ENCODE results near the gene KCNMB3.

The KCNMB3 gene

DNA sequence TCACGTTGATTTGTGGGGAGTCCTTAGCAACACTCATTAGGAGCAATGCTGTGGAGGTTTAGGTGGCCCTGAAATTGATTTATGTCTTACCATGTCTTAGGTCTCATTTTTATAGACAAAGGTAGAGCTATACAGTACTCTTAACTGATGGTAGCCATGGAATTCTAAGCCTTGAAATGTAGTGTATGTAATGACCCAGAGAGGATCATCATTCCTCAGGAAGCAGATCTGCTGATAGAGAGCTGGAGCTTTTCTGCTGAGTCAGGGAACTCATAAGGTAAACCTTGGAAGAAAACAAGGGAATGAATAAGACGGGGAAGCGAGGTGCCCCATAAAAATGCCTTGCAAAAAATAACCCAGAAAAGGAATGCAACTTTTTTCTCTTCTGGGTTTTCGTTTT lies 37.9 kb upstream of the KCNMB3 start:
- POLR2A ChIA-PET: no interaction called here
- CTCF ChIA-PET: no interaction called here

DNA sequence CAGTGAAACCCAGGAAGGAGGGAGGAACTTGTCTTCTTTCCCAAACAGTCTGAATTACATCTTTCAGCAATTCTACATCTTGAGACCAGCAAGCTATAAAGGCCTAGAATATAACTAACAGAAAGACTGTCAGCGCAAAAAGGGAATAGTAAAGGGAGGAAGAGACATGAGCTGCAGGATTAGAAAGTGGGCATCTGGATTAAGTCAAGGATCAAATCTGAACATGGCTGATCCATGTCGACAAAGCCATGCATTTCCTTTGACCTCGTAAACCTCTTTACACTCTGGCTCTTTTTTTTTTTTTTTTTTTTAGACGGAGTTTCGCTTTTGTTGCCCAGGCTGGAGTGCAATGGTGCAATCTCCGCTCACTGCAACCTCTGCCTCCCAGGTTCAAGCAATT lies 35.4 kb upstream of the KCNMB3 start:
- H3K36me3 ChIP-seq (ENCODE audit: control insufficient read depth in 4 of 4, insufficient read depth in 4 of 4, low read length in 3 of 4): no peaks in the 10 kb centered on the region
- ChIA-PET POLR2A (no interaction called here), CTCF (no interaction called here)
- DNase-seq: no peak
- H3K4me1 ChIP-seq (ENCODE audit: control extremely low read depth in 1 of 4, control insufficient read depth in 4 of 4, insufficient read depth in 4 of 4, low read length in 3 of 4): no peaks in the 10 kb centered on the region
- 100% methylated on average over 3 of the region's 6 CpGs for WGBS (ENCODE audit: insufficient coverage)
- H3K27me3 ChIP-seq (replicated peaks in 2 of 5; ENCODE audit: control insufficient read depth in 4 of 5, insufficient read depth in 5 of 5, low read length in 4 of 5): no peaks in the 10 kb centered on the region
- no peak overlapping the region for H3K4me3 ChIP-seq (ENCODE audit: control insufficient read depth in 1 of 7, extremely low read depth in 1 of 7, insufficient read depth in 4 of 7, low read depth in 2 of 7, low read length in 6 of 7)
- no peak overlapping the region for H3K27ac ChIP-seq (ENCODE audit: insufficient read depth in 1 of 2, low read depth in 1 of 2, low read length in 2 of 2, poor library complexity in 1 of 2, severe bottlenecking in 2 of 2)
- no peaks in the 10 kb centered on the region for H3K9me3 ChIP-seq (ENCODE audit: control extremely low read depth in 1 of 5, control insufficient read depth in 4 of 5, insufficient read depth in 2 of 5, low read depth in 1 of 5, low read length in 4 of 5)

More for the DNA sequence above, 37.9 kb upstream of the KCNMB3 start:
- Histone ChIP-seq H3K27me3 (replicated peaks in 2 of 5; ENCODE audit: control insufficient read depth in 4 of 5, insufficient read depth in 5 of 5, low read length in 4 of 5) (no peaks in the 10 kb centered on the region), H3K4me3 (ENCODE audit: control insufficient read depth in 1 of 7, extremely low read depth in 1 of 7, insufficient read depth in 4 of 7, low read depth in 2 of 7, low read length in 6 of 7) (no peak overlapping the region), H3K36me3 (ENCODE audit: control insufficient read depth in 4 of 4, insufficient read depth in 4 of 4, low read length in 3 of 4) (no peaks in the 10 kb centered on the region), H3K27ac (ENCODE audit: insufficient read depth in 1 of 2, low read depth in 1 of 2, low read length in 2 of 2, poor library complexity in 1 of 2, severe bottlenecking in 2 of 2) (no peak overlapping the region), H3K4me1 (ENCODE audit: control extremely low read depth in 1 of 4, control insufficient read depth in 4 of 4, insufficient read depth in 4 of 4, low read length in 3 of 4) (no peaks in the 10 kb centered on the region), H3K9me3 (ENCODE audit: control extremely low read depth in 1 of 5, control insufficient read depth in 4 of 5, insufficient read depth in 2 of 5, low read depth in 1 of 5, low read length in 4 of 5) (no peaks in the 10 kb centered on the region)
- no peak for DNase-seq
- WGBS (ENCODE audit: insufficient coverage): 100% methylated on average over 3 of the region's 4 CpGs

DNA sequence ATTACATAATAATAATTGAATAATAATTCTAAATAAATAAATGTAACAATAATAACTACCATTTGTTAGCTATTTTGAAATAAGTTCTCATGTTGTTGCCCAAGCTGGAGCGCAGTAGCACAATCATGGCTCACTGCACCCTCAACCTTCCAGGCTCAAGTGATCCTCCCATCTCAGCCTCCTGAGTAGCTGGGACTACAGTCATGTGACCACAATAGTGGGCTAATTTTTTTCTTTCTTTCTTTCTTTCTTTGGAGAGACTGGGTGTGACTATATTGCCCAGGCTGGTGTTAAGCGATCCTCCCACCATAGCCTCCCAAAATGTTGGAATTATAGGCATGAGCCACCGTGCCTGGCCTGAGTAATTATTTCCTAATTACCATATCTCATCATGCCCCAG lies 30.9 kb upstream of the KCNMB3 start:
- CTCF ChIA-PET: interaction anchor here (0.6 to 1.6 kb wide), 3 partner anchors 15 to 44 kb away, joined by 3 to 4 read pairs (median 4); no protein-coding TSS in a partner anchor
- Histone ChIP-seq H3K4me1 (ENCODE audit: control extremely low read depth in 1 of 4, control insufficient read depth in 4 of 4, insufficient read depth in 4 of 4, low read length in 3 of 4) (no peaks in the 10 kb centered on the region), H3K36me3 (ENCODE audit: control insufficient read depth in 4 of 4, insufficient read depth in 4 of 4, low read length in 3 of 4) (no peaks in the 10 kb centered on the region), H3K27me3 (replicated peaks in 2 of 5; ENCODE audit: control insufficient read depth in 4 of 5, insufficient read depth in 5 of 5, low read length in 4 of 5) (no peaks in the 10 kb centered on the region), H3K4me3 (ENCODE audit: control insufficient read depth in 1 of 7, extremely low read depth in 1 of 7, insufficient read depth in 4 of 7, low read depth in 2 of 7, low read length in 6 of 7) (no peak overlapping the region), H3K27ac (ENCODE audit: insufficient read depth in 1 of 2, low read depth in 1 of 2, low read length in 2 of 2, poor library complexity in 1 of 2, severe bottlenecking in 2 of 2) (no peak overlapping the region), H3K9me3 (ENCODE audit: control extremely low read depth in 1 of 5, control insufficient read depth in 4 of 5, insufficient read depth in 2 of 5, low read depth in 1 of 5, low read length in 4 of 5) (no peaks in the 10 kb centered on the region)
- 95% methylated on average over 3 of the region's 3 CpGs for whole genome bisulfite sequencing (ENCODE audit: insufficient coverage)
- POLR2A ChIA-PET: no interaction called here
- DNase-seq: no peak

DNA sequence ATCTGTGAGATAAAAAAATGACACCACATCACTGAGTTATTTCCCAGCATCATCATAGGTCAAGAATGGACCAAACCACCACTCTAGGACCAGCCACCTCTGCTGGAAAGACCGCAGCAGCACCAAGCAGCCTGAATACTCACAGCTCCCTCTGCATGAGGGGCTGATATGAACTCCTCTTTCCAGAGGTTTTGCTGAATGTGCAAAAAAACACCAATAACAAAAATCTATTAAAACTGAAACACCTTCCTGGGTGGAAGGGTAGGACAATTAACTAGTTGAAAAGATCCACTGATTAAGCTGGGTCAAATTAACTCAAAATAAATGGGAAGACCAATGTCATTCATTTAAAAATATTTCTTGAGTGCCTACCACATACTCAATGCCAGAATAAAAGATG lies 28.9 kb upstream of the KCNMB3 start:
- CTCF ChIA-PET: interaction anchor here (1.1 to 1.3 kb wide), 3 partner anchors 9 to 270 kb away, joined by 3 to 4 read pairs (median 3); no protein-coding TSS in a partner anchor
- no CpG with 5 or more reads among the region's 1 CpG for WGBS (ENCODE audit: insufficient coverage)
- no peak overlapping the region for H3K4me3 ChIP-seq (ENCODE audit: control insufficient read depth in 1 of 7, extremely low read depth in 1 of 7, insufficient read depth in 4 of 7, low read depth in 2 of 7, low read length in 6 of 7)
- DNase-seq: no peak
- H3K9me3 ChIP-seq (ENCODE audit: control extremely low read depth in 1 of 5, control insufficient read depth in 4 of 5, insufficient read depth in 2 of 5, low read depth in 1 of 5, low read length in 4 of 5): no peaks in the 10 kb centered on the region
- no peaks in the 10 kb centered on the region for H3K36me3 ChIP-seq (ENCODE audit: control insufficient read depth in 4 of 4, insufficient read depth in 4 of 4, low read length in 3 of 4)
- H3K27ac ChIP-seq (ENCODE audit: insufficient read depth in 1 of 2, low read depth in 1 of 2, low read length in 2 of 2, poor library complexity in 1 of 2, severe bottlenecking in 2 of 2): no peak overlapping the region
- H3K27me3 ChIP-seq (replicated peaks in 2 of 5; ENCODE audit: control insufficient read depth in 4 of 5, insufficient read depth in 5 of 5, low read length in 4 of 5): no peaks in the 10 kb centered on the region
- no peaks in the 10 kb centered on the region for H3K4me1 ChIP-seq (ENCODE audit: control extremely low read depth in 1 of 4, control insufficient read depth in 4 of 4, insufficient read depth in 4 of 4, low read length in 3 of 4)
- POLR2A ChIA-PET: no interaction called here

DNA sequence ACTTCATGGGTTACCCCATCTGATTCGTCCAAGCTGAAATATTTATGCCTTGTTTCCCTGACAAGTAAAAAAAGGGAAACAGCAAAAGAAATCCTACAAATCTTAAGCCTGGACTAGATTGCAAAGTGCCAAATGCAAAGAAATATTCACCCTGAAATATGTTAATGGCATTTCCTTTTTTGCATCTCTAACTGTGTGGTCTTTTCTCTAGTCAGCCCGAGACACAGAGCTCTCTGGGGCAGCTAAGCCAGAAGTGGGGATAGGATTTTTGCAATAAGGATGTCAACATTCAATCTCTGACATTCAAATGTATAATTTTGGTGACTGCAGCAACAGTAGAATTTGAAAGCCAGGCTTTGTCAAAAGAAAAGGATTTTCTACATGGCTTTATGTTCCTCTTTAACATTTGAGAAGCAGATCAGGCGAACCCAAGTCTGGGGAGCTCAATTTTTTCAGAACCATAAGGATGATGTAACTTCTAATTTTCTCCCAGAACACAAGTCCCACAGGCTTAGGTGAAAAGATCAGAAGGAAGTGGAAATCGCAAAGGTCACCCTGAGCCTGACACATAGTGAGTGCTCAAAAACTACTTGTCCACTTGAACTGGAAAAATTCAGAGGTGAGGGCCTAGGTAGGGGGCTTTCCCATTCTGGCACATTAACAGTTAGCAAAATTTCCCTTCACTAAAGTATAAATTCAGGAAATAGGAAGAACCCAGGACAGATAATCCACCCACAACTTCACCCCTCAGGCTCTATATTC lies 28.2 kb upstream of the KCNMB3 start:
- H3K27me3 ChIP-seq (replicated peaks in 2 of 5; ENCODE audit: control insufficient read depth in 4 of 5, insufficient read depth in 5 of 5, low read length in 4 of 5): no peaks in the 10 kb centered on the region
- WGBS (ENCODE audit: insufficient coverage): 57% methylated on average over 2 of the region's 4 CpGs
- ChIA-PET CTCF (interaction anchor here (1.1 kb wide), 1 partner anchor 264 kb away, joined by 3 read pairs; no protein-coding TSS in a partner anchor), POLR2A (no interaction called here)
- no peaks in the 10 kb centered on the region for H3K4me1 ChIP-seq (ENCODE audit: control extremely low read depth in 1 of 4, control insufficient read depth in 4 of 4, insufficient read depth in 4 of 4, low read length in 3 of 4)
- no peaks in the 10 kb centered on the region for H3K9me3 ChIP-seq (ENCODE audit: control extremely low read depth in 1 of 5, control insufficient read depth in 4 of 5, insufficient read depth in 2 of 5, low read depth in 1 of 5, low read length in 4 of 5)
- no peak overlapping the region for H3K4me3 ChIP-seq (ENCODE audit: control insufficient read depth in 1 of 7, extremely low read depth in 1 of 7, insufficient read depth in 4 of 7, low read depth in 2 of 7, low read length in 6 of 7)
- H3K36me3 ChIP-seq (ENCODE audit: control insufficient read depth in 4 of 4, insufficient read depth in 4 of 4, low read length in 3 of 4): no peaks in the 10 kb centered on the region
- no peak for DNase-seq
- H3K27ac ChIP-seq (ENCODE audit: insufficient read depth in 1 of 2, low read depth in 1 of 2, low read length in 2 of 2, poor library complexity in 1 of 2, severe bottlenecking in 2 of 2): no peak overlapping the region

DNA sequence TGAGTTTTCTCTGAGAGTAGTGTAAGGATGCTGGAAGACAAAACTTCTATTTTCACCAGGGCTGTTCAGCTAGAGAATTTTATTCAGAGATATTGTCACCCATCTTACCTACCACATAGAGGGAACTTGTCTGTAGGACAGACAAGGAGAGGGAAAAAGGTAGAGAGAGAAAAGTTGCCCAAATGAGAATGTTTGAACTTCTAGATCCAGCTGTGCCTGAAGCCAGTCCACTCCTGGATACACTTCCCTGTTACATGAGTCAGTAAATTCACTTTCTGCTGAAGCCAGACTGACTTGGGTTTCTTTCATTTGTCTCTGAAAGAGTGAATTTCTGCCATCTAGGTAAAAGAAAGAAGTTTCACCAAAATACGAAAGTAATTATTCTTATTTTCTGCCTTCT lies 27.2 kb upstream of the KCNMB3 start:
- no CpG with 5 or more reads among the region's 1 CpG for WGBS (ENCODE audit: insufficient coverage)
- no peak for DNase-seq
- no peak overlapping the region for H3K27ac ChIP-seq (ENCODE audit: insufficient read depth in 1 of 2, low read depth in 1 of 2, low read length in 2 of 2, poor library complexity in 1 of 2, severe bottlenecking in 2 of 2)
- no peak overlapping the region for H3K4me3 ChIP-seq (ENCODE audit: control insufficient read depth in 1 of 7, extremely low read depth in 1 of 7, insufficient read depth in 4 of 7, low read depth in 2 of 7, low read length in 6 of 7)
- H3K9me3 ChIP-seq (ENCODE audit: control extremely low read depth in 1 of 5, control insufficient read depth in 4 of 5, insufficient read depth in 2 of 5, low read depth in 1 of 5, low read length in 4 of 5): no peaks in the 10 kb centered on the region
- ChIA-PET POLR2A (no interaction called here), CTCF (interaction anchor here (0.7 kb wide), 1 partner anchor 11 kb away, joined by 3 read pairs; no protein-coding TSS in a partner anchor)
- H3K36me3 ChIP-seq (ENCODE audit: control insufficient read depth in 4 of 4, insufficient read depth in 4 of 4, low read length in 3 of 4): no peaks in the 10 kb centered on the region
- H3K27me3 ChIP-seq (replicated peaks in 2 of 5; ENCODE audit: control insufficient read depth in 4 of 5, insufficient read depth in 5 of 5, low read length in 4 of 5): no peaks in the 10 kb centered on the region
- H3K4me1 ChIP-seq (ENCODE audit: control extremely low read depth in 1 of 4, control insufficient read depth in 4 of 4, insufficient read depth in 4 of 4, low read length in 3 of 4): no peaks in the 10 kb centered on the region

DNA sequence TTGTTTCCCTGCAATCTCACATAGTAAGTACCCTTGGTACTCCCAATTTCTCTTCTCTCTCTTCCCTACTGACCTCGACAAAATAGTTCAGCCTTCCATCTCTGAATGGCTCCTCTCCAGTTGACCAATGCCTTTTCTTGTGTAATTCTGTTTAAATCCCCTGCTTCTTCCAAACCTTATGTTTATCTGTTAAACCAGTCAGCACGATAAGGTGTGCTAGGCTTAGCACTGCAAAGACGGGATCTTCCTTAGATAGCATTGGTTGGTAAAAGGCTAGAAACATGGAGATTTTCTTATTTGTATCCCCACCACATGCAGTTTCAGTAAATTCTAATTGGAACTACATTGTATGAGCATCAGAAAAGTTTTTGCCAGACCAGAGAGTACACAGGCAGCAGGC lies 25.8 kb upstream of the KCNMB3 start:
- no peaks in the 10 kb centered on the region for H3K9me3 ChIP-seq (ENCODE audit: control extremely low read depth in 1 of 5, control insufficient read depth in 4 of 5, insufficient read depth in 2 of 5, low read depth in 1 of 5, low read length in 4 of 5)
- no peaks in the 10 kb centered on the region for H3K4me1 ChIP-seq (ENCODE audit: control extremely low read depth in 1 of 4, control insufficient read depth in 4 of 4, insufficient read depth in 4 of 4, low read length in 3 of 4)
- CTCF ChIA-PET: interaction anchor here (1.3 to 2.2 kb wide), 2 partner anchors 11 to 31 kb away, joined by 5 to 10 read pairs; no protein-coding TSS in a partner anchor
- H3K27me3 ChIP-seq (replicated peaks in 2 of 5; ENCODE audit: control insufficient read depth in 4 of 5, insufficient read depth in 5 of 5, low read length in 4 of 5): no peaks in the 10 kb centered on the region
- no peaks in the 10 kb centered on the region for H3K36me3 ChIP-seq (ENCODE audit: control insufficient read depth in 4 of 4, insufficient read depth in 4 of 4, low read length in 3 of 4)
- 92% methylated on average over 1 of the region's 3 CpGs for WGBS (ENCODE audit: insufficient coverage)
- POLR2A ChIA-PET: no interaction called here
- no peak for DNase-seq
- no peak overlapping the region for H3K4me3 ChIP-seq (ENCODE audit: control insufficient read depth in 1 of 7, extremely low read depth in 1 of 7, insufficient read depth in 4 of 7, low read depth in 2 of 7, low read length in 6 of 7)
- H3K27ac ChIP-seq (ENCODE audit: insufficient read depth in 1 of 2, low read depth in 1 of 2, low read length in 2 of 2, poor library complexity in 1 of 2, severe bottlenecking in 2 of 2): no peak overlapping the region
